ENCODE data around the gene MARCHF10.

- TF ChIP-seq CTCF (conservative IDR thresholded peaks at IDR 0.05), result no peak
- TF ChIP-seq EZH2 (IDR thresholded peaks at IDR 0.05; ENCODE audit: low read depth), result no peak
These were observed 76.0 kb downstream of the MARCHF10 start for GRCh38 chr17:62732125-62732524.
